Measurements from ENCODE around the gene MTRR. TPM values are rescaled to one million over a fixed set of nuclear protein-coding genes. Genes with fewer than 3 reads are reported as not detected.

MTRR gene
- polyA plus RNA-seq, 3 donors = 18.0 to 25.5 (median 22.1) TPM

DNA sequence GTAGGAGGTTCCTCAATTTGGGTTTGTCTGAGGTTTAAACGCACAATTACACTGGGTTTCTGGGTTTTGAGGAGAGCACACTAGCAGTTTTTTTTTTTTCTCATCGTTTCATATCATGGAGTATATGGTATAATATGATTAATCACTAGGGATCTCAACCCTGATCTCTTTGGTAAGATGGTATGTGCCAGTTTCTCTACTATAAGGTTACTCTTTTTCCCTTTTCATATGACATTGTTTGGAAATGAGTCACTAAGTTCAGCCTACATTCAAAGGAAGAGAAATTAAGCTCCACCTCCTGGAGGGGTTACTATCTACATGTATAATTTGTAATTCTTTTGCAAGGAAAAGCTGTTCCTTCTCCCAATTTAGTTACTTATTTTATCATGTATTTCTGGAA, 35.2 kb downstream of the MTRR start:
- H3K27ac Mint-ChIP-seq = no peak overlapping the region
- H3K4me2 ChIP-seq (replicated peaks; ENCODE audit: extremely low read depth, low read length, poor library complexity, severe bottlenecking) = no peak overlapping the region
- 100% methylated on average over 1 of the region's 2 CpGs for WGBS (ENCODE audit: insufficient coverage)
- peaks cover 41 to 89% of the 10 kb centered on the region in 2 donors for H3K36me3 ChIP-seq (replicated peaks in 1 of 2; ENCODE audit: control insufficient read depth in 1 of 2, insufficient read depth in 2 of 2, low read length in 2 of 2)
- DNase-seq = no peak
- H3K4me1 ChIP-seq (ENCODE audit: control insufficient read depth in 1 of 2, insufficient read depth in 2 of 2, low read length in 2 of 2) = no peaks in the 10 kb centered on the region
- H3K9me3 ChIP-seq (replicated peaks in 1 of 2; ENCODE audit: control insufficient read depth in 1 of 2, insufficient read depth in 1 of 2, low read length in 2 of 2) = peaks cover 0 to 17% of the 10 kb centered on the region in 2 donors
- H3K27ac ChIP-seq (ENCODE audit: low read depth in 1 of 2, low read length in 2 of 2) = no peak overlapping the region
- H3K36me3 Mint-ChIP-seq = peaks cover 71 to 74% of the 10 kb centered on the region in 2 donors
- no peaks in the 10 kb centered on the region for H3K79me2 ChIP-seq (ENCODE audit: insufficient read depth, low read length)
- H4K20me1 ChIP-seq (ENCODE audit: insufficient read depth, low read length) = no peaks in the 10 kb centered on the region
- H3K4me3 ChIP-seq (replicated peaks in 1 of 3; ENCODE audit: low read depth in 2 of 3, low read length in 3 of 3) = no peak overlapping the region
- no peaks in the 10 kb centered on the region for H3K27me3 ChIP-seq (ENCODE audit: control insufficient read depth in 2 of 2, insufficient read depth in 2 of 2, low read length in 2 of 2)
- H3K4me1 Mint-ChIP-seq = no peaks in the 10 kb centered on the region
- H3K4me3 Mint-ChIP-seq = no peak overlapping the region
- TF ChIP-seq, protein P1, sequence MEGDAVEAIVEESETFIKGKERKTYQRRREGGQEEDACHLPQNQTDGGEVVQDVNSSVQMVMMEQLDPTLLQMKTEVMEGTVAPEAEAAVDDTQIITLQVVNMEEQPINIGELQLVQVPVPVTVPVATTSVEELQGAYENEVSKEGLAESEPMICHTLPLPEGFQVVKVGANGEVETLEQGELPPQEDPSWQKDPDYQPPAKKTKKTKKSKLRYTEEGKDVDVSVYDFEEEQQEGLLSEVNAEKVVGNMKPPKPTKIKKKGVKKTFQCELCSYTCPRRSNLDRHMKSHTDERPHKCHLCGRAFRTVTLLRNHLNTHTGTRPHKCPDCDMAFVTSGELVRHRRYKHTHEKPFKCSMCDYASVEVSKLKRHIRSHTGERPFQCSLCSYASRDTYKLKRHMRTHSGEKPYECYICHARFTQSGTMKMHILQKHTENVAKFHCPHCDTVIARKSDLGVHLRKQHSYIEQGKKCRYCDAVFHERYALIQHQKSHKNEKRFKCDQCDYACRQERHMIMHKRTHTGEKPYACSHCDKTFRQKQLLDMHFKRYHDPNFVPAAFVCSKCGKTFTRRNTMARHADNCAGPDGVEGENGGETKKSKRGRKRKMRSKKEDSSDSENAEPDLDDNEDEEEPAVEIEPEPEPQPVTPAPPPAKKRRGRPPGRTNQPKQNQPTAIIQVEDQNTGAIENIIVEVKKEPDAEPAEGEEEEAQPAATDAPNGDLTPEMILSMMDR (IDR thresholded peaks at IDR 0.05) = no peak
- intact Hi-C loops (cut with micrococcal nuclease) = no loop called here
- peaks cover 0 to 2% (median 0%) of the 10 kb centered on the region in 3 donors for H3K27me3 Mint-ChIP-seq (ENCODE audit: low read depth in 3 of 3)
- H3K9ac ChIP-seq (ENCODE audit: insufficient read depth, low read length, poor library complexity, severe bottlenecking) = no peak overlapping the region
- no peak overlapping the region for H2AFZ ChIP-seq (ENCODE audit: insufficient read depth, low read depth, low read length, poor library complexity, severe bottlenecking)
- H3K9me3 Mint-ChIP-seq = peaks cover 0 to 19% (median 13%) of the 10 kb centered on the region in 7 donors

DNA sequence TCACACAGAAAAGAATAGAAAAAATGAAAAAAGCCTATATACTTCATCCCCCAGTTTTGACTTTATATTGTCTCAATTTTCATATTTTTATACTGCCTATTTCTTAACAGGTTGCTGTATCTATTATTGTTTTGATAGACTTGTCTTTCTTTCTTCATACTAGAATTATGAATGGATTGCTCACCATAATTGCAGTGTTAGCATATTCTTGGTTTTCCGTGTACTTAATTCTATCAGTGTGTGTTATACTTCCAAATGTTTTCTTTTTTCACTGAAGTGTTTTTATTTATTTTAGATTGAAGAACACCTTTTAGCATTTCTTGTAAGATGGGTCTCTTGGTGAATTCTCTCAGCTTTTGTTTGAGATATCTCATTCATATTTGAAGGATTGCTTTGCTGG, 38.7 kb downstream of the MTRR start:
- no peak for DNase-seq
- H4K20me1 ChIP-seq (ENCODE audit: insufficient read depth, low read length) = no peaks in the 10 kb centered on the region
- TF ChIP-seq, protein P1 (IDR thresholded peaks at IDR 0.05) = no peak
- H3K4me1 ChIP-seq (ENCODE audit: control insufficient read depth in 1 of 2, insufficient read depth in 2 of 2, low read length in 2 of 2) = no peaks in the 10 kb centered on the region
- no peaks in the 10 kb centered on the region for H3K27me3 ChIP-seq (ENCODE audit: control insufficient read depth in 2 of 2, insufficient read depth in 2 of 2, low read length in 2 of 2)
- Mint-ChIP-seq H3K9me3 (peaks cover 8 to 34% (median 23%) of the 10 kb centered on the region in 7 donors), H3K27ac (no peak overlapping the region), H3K36me3 (peaks cover 47 to 56% of the 10 kb centered on the region in 2 donors), H3K4me3 (no peak overlapping the region), H3K27me3 (ENCODE audit: low read depth in 3 of 3) (no peaks in the 10 kb centered on the region), H3K4me1 (no peaks in the 10 kb centered on the region)
- H2AFZ ChIP-seq (ENCODE audit: insufficient read depth, low read depth, low read length, poor library complexity, severe bottlenecking) = no peak overlapping the region
- H3K27ac ChIP-seq (ENCODE audit: low read depth in 1 of 2, low read length in 2 of 2) = no peak overlapping the region
- WGBS (ENCODE audit: insufficient coverage) = no CpG with 5 or more reads among the region's 1 CpG
- H3K79me2 ChIP-seq (ENCODE audit: insufficient read depth, low read length) = no peaks in the 10 kb centered on the region
- H3K9me3 ChIP-seq (replicated peaks in 1 of 2; ENCODE audit: control insufficient read depth in 1 of 2, insufficient read depth in 1 of 2, low read length in 2 of 2) = peaks cover 6 to 32% of the 10 kb centered on the region in 2 donors
- no peak overlapping the region for H3K9ac ChIP-seq (ENCODE audit: insufficient read depth, low read length, poor library complexity, severe bottlenecking)
- peaks cover 9 to 58% of the 10 kb centered on the region in 2 donors for H3K36me3 ChIP-seq (replicated peaks in 1 of 2; ENCODE audit: control insufficient read depth in 1 of 2, insufficient read depth in 2 of 2, low read length in 2 of 2)
- intact Hi-C loops (cut with micrococcal nuclease) = no loop called here
- H3K4me2 ChIP-seq (replicated peaks; ENCODE audit: extremely low read depth, low read length, poor library complexity, severe bottlenecking) = no peak overlapping the region
- H3K4me3 ChIP-seq (replicated peaks in 1 of 3; ENCODE audit: low read depth in 2 of 3, low read length in 3 of 3) = no peak overlapping the region
